GM12801 (cell line): Measurements from ENCODE around the gene GLRA2.

ENCODE experiments used
- TF ChIP-seq, protein P1 (sequence below): IDR thresholded peaks from one replicate; pipeline ENCODE4 v1.5.1; 2011; ENCODE audit warnings: control low read depth; ENCODE audit not compliant: insufficient read length; ENCODE audit errors: extremely low read depth

The GLRA2 gene

GRCh38 chrX:14712096-14712495 is 182.8 kb downstream of the GLRA2 start:
- TF ChIP-seq, protein P1, sequence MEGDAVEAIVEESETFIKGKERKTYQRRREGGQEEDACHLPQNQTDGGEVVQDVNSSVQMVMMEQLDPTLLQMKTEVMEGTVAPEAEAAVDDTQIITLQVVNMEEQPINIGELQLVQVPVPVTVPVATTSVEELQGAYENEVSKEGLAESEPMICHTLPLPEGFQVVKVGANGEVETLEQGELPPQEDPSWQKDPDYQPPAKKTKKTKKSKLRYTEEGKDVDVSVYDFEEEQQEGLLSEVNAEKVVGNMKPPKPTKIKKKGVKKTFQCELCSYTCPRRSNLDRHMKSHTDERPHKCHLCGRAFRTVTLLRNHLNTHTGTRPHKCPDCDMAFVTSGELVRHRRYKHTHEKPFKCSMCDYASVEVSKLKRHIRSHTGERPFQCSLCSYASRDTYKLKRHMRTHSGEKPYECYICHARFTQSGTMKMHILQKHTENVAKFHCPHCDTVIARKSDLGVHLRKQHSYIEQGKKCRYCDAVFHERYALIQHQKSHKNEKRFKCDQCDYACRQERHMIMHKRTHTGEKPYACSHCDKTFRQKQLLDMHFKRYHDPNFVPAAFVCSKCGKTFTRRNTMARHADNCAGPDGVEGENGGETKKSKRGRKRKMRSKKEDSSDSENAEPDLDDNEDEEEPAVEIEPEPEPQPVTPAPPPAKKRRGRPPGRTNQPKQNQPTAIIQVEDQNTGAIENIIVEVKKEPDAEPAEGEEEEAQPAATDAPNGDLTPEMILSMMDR, result no peak

- TF ChIP-seq, protein P1, result no peak
Observed at GRCh38 chrX:14717949-14718348, 188.6 kb downstream of the GLRA2 start.

- TF ChIP-seq, protein P1, result no peak
Observed at GRCh38 chrX:14718403-14718802, 189.1 kb downstream of the GLRA2 start.

GRCh38 chrX:14729058-14729457 is 199.7 kb downstream of the GLRA2 start:
- TF ChIP-seq, protein P1, result no peak

DNA sequence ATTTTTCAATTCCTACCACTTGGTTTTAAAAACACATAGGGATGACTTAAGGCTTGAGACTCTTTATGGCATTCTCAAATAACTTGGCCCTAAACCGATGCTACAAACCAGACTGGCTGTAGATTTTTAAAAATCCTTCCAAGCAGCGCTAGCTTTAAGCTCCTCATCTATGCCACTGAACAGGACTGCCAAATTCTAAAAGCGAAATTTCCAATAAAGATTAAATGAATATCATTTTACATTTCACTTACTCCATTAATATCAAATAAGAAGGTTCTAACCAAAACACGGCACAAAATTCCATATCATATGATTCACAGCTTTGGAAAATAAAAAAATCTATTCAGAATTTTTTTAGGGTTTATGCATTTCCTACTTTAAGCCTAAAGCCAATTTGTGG is 209.3 kb downstream of the GLRA2 start:
- TF ChIP-seq, protein P1, result no peak

GRCh38 chrX:14753441-14753840 is 224.1 kb downstream of the GLRA2 start:
- TF ChIP-seq, protein P1, result no peak

DNA sequence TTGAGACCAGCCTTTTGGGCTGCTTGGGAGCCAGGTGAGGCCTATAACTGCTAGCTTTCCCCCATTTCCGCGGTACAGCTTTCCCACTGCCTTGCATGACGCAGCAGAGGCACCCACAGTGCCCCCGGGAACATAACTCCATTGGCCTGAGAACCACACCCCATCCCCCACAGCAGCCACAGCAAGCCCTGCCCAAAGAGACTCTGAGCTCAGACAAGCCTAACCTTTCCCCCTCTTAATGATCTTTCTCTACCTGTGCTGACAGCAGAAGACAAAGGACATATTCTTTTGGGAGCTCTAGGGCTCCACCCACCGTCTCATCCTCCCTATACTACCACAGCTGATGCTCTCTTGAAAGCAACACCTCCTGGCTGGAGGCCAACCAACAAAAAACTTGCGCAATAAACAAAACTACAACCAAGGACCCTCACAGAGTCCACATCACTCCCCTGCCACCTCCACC is 228.7 kb downstream of the GLRA2 start:
- TF ChIP-seq, protein P1, result no peak

DNA sequence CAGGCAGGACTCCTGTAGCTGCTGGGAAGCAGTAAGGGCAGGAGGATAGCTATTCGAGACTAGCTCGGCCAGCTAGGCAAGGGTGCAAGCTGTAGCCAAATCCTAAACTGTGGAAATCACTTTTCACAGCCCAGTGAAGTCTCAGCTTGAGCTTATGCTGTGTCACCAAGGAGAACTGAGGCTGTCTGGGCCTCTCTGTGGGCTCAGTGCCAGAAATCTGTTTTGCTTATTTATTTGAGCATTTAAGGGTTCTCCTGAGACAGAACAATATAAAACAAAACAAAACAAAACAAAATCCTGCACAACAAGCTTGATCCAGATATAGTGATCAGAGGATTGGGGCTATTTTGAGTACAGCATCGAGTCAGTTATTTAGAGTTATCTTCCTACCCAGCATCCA is 246.1 kb downstream of the GLRA2 start:
- TF ChIP-seq, protein P1, result no peak
